GM19438 (cell line): Measurements from ENCODE around the gene ZNF319.
"Not testable (repeated sequence)": the region's sequence is repeated elsewhere in the genome, so short reads cannot be mapped to it uniquely, and the experiment has no call there.

Experiments
- ATAC-seq: cut with Tn5 transposase; IDR thresholded peaks from one replicate; pipeline ENCODE4 v1.9.1; 2021; ENCODE audit warnings: low read depth; ENCODE audit not compliant: unreplicated experiment

Gene ZNF319

DNA sequence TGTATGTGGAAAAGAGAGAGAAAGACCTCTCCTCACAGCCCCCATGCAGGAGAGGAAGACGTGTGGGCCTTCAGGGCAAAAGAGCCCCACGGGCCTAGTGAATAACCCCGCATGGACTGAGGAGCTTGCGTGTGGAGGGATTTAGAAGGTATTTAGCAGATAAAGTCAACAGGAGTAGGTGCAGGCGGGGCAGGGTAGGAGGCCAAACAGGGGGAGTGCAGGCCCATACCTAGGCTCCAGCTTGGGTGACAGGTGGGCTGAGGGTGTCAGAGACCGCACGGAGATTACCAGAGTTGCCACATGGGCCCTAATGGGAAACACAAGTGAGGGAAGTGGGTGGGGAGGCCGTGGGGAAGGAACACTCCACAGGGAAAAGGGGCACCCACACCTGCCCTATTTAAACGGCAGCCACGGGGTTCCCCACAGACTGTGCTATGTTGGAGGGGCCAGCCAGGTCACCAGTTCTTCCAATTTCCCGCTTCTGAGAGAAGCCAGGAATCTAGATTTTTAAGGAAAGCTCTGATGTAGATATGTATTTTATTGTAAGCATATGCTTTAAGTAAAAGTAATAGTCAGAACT, 21.4 kb downstream of the ZNF319 start:
- no peak for ATAC-seq

DNA sequence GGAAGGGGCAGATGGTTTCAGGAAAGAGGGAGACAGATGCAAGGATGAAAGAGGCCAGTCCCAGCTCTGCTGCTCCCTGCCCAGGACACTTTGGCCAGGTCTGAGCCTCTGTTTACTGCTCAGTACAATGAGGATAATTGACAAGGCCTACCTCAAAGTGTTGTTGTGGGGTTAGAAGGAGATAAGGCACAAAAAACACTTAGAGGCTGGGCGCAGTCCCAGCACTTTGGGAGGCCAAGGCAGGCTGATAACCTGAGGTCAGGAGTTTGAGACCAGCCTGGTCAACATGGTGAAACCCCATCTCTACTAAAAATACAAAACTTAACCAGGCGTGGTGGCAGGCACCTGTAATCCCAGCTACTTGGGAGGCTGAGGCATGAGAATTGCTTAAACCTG, 22.4 kb downstream of the ZNF319 start:
- not testable (repeated sequence) for ATAC-seq

DNA sequence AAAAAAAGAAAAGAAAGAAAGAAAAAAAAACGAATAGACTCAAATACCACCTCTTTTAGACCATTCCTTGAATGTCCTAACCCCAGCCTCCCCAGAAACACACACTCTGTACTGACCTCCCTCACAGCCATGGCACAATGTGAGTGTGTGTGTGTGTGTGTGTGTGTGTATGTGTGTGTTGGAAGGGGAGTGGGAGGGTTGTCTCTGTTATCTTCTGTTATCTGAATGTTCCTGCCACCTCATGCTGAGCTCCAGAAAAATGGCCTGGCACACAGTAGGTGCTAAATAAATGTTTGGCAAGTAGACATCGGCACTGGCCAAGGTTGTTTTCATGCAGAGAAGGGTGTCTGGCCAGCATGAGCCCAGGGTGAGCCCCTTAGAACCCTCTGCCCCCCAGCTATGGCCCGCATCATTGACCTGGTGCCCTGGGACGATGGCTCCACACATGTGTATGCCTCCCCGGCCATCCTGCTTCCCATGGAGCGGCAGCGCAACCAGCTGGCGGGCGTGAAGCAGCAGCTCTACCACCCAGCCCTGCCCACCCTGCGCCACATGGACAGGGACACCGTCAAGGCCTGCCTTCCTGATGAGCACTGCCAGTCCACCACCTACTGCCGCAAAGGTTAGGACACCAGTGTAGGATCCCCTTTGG, 22.9 kb downstream of the ZNF319 start:
- ATAC-seq = no peak

DNA sequence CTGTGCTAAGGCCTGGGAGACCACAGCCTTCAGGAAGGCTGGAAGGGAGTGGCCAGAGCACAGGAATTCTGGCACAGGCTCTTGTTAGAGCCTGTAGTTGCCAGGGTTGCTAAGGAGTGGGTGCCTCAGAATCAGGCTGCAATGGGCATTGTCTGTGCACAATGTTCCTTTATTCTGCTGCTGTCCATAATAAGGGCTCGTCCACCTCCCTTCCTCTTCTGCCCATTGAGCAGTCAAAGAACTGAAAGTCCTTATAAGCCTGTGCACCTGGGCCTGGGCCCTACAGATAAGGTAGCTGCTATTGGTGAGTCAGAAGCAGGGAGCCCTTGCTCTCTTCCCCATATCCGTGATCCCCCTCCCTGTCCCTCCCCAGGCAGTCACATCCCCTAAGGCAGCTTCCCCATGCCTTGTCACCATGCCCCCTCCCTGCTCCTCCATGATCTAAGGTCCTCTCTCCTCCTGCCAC, 24.1 kb downstream of the ZNF319 start:
- no peak for ATAC-seq

- ATAC-seq = no peak
These were observed 28.2 kb downstream of the ZNF319 start for GRCh38 chr16:57972306-57972705.

- ATAC-seq = no peak
These were observed 28.6 kb downstream of the ZNF319 start for GRCh38 chr16:57971848-57972247.

GRCh38 chr16:57970970-57971369, 29.5 kb downstream of the ZNF319 start, which contains the start of gene CNGB1:
TSS of gene CNGB1 (minus strand) at chr16:57971128. CDS start at chr16:57967286, 3,842 bp downstream.
- ATAC-seq = no peak

GRCh38 chr16:57970319-57970718, 30.2 kb downstream of the ZNF319 start:
- ATAC-seq = no peak

DNA sequence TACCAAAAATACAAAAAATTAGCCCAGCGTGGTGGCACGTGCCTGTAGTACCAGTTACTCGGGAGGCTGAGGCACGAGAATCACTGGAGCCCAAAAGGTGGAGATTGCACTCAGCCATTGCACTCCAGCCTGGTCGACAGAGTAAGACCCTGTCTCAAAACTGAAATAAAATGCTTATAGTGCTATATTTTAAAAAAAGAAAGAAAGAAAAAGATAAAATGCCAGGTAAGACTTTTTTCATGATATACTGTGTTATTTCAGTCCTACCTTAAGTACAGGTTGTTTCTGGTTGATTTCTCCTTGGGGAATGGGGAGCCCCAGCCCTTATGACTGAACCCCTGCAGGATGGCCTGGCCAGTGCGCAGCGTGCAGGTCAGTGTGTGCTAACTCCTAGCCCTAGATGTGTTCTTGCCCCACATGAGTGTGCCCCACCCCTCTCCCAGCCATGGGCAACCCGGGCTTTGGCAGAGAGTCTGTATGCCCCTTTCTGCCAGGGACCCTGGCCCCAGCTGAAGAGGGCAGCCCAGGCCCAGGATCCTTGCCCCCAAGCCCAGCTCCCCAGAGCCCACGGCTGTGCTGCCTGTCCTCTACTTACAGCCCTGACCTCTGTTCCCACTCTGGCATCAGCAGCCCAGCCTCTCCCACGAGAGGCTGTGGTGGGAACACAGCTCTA, 30.9 kb downstream of the ZNF319 start:
- no peak for ATAC-seq

DNA sequence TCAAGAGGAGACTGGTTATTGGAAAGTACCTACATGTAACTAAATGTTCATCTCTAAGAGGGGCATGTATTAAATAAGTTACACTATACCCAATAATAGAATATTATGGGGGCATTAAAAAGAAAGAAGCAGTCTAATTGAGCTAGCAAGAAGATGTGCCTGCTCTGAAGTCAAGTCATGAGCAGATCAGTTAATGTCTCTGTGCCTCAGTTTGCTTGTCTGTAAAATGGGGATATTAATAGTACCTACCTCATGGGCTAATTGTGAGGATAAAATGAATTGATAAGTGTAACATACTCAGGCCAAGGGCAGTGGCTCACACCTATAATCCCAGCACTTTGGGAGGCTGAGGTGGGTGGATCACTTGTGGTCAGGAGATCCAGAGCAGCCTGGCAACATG, 32.6 kb downstream of the ZNF319 start:
- ATAC-seq = no peak

- ATAC-seq = no peak
These were observed 33.5 kb downstream of the ZNF319 start for GRCh38 chr16:57966986-57967385.

DNA sequence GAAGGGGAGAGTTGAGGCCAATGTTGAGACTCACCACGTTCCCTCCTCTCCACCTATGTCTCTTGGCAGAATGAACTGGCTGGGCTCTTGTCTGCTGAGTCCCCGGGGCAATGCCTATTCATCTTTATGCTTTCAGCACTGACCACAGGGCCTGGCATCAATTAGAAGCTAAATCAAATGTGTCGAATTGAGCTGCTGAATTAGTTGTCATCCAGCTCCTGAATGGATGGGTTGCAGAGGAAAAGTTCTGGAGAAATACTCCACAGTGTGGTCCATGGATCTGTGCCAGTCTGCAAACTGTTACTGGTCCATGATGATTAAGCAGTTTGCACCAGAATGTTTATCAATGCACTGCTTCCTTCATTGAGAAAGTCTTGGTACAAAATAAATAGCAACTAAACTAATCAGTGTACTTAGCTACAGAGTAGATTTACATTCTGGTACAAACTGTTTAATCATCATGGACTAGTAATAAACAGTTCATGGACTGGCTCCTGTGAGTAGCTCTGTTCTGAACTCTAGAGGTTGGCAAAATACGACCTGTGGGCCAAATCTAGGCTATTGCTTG, 34.2 kb downstream of the ZNF319 start:
- ATAC-seq = no peak

DNA sequence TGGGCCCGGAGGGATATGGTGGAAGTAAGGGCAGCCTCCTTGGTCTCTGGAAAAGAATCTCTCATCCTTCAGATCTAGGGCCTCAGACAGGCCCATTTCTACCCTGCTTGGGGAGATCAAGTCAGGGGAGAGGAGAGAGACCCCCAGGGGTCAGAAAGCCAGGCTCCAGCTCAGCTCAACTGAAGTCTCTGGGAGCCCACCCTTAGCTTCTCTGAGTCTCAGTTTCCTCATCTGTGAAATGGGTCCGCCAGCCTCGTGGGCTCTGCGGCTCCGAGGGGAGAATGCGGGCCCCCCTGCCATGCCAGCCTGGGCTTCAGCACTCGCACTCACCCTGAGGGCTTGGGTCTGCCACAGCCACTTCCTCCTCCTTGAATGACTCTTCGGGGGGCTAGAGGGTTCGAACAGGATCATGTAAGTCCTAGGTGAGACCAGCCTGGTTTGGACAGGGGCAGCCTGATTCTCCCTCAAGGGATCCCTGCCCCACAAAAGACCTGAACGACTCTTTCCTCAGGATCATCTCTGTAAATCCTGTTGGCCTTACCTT, 36.2 kb downstream of the ZNF319 start:
- no peak for ATAC-seq

DNA sequence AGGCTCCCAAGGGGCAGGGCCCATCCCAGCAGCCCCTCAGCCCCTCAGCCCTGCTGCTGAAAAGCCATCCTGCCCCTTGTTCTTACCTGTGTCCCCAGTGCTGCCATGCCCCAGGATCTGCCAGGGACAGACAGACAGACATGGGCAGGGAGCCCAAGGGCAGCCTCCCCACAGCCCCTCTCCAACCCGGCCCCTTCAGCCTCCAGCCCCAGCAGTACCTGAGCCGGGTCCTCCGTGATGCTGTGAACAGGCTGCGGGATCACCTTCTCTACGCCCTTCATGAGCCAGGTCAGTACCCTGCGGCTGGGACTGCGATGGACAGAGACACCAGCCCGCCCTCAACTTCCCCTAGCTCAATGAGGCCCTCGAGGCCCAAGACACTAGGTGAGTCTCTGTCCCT, 37.7 kb downstream of the ZNF319 start:
- ATAC-seq = no peak

GRCh38 chr16:57962046-57962445, 38.4 kb downstream of the ZNF319 start:
- no peak for ATAC-seq

GRCh38 chr16:57961538-57961937, 38.9 kb downstream of the ZNF319 start:
- ATAC-seq = no peak

DNA sequence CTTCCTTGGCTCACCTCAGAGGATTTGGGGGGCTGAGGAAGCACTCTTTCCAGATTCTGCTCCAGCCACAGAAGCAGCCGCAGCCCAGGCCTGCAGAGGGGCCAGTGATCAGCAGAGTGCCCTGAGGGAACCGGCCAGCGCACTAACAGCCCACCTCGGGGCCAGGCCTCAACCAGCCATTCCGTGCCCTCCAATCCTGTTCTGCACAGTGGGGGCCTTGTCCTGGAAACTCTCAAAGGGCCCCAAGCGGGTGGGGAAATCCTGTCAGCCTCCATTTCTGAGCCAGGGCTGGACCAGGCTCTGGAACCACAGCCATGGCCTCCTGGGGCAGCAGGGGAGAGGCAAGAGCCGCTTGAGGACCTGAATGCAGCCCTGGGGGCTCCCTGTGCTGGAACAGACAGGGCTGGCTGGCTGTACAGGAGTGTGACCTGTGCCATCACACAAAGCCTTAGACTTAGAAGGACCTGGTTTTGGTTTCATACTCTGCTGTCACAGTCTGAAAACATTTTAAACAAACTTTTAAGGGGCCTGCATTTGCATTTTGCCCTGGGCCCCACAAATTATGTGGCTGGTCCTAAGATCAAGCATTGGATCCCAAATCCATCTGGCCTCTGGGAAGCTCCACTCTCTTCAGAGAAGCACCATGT, 39.5 kb downstream of the ZNF319 start:
- ATAC-seq = no peak

GRCh38 chr16:57960310-57960709, 40.2 kb downstream of the ZNF319 start:
- ATAC-seq = no peak

GRCh38 chr16:57959804-57960203, 40.7 kb downstream of the ZNF319 start:
- ATAC-seq = no peak

- no peak for ATAC-seq
These were observed 41.4 kb downstream of the ZNF319 start for GRCh38 chr16:57959121-57959520.

- ATAC-seq = no peak
These were observed 41.9 kb downstream of the ZNF319 start for GRCh38 chr16:57958544-57958943.
